HepG2 (cell line): ENCODE data around the gene TACC3. TPM values are rescaled to one million over a fixed set of nuclear protein-coding genes. Genes with fewer than 3 reads are reported as not detected.

ENCODE experiments used
- EEA1 ChIP-seq: sonication (generic); formaldehyde crosslinking; IDR thresholded peaks from 2 replicates; pipeline ENCODE4 v1.5.1; 2020; ENCODE audit warnings: mild to moderate bottlenecking, missing genetic modification reagents, borderline replicate concordance
- MBD4 ChIP-seq: IDR thresholded peaks from 2 replicates; pipeline ENCODE4 v1.6.1; 2012; ENCODE audit warnings: low read length, inconsistent platforms, borderline replicate concordance
- SMAD3 ChIP-seq: sonication (generic); formaldehyde crosslinking; IDR thresholded peaks from 2 replicates; pipeline ENCODE4 v1.4.0; 2020; ENCODE audit warnings: missing genetic modification reagents
- STAG1 ChIP-seq: sonication (generic); formaldehyde crosslinking; IDR thresholded peaks from 2 replicates; pipeline ENCODE4 v1.4.0; 2020; ENCODE audit warnings: missing genetic modification reagents
- XRCC5 ChIP-seq: fragments of 200-400 bp; formaldehyde crosslinking; optimal IDR thresholded peaks from 2 replicates; pipeline ENCODE3; 2017; ENCODE audit warnings: mild to moderate bottlenecking, low read length
- ZFP36L1 ChIP-seq: sonication (generic); formaldehyde crosslinking; IDR thresholded peaks from 2 replicates; pipeline ENCODE4 v1.8.0; 2022; ENCODE audit warnings: mild to moderate bottlenecking, missing genetic modification reagents, moderate library complexity
- ZNF17 ChIP-seq: sonication (generic); formaldehyde crosslinking; IDR thresholded peaks from 2 replicates; pipeline ENCODE4 v1.5.0; 2020; ENCODE audit warnings: mild to moderate bottlenecking, missing genetic modification reagents
- ZNF382 ChIP-seq: sonication (generic); formaldehyde crosslinking; IDR thresholded peaks from 2 replicates; pipeline ENCODE4 v1.5.0; 2020; ENCODE audit warnings: missing genetic modification reagents, mild to moderate bottlenecking, borderline replicate concordance
- ZNF567 ChIP-seq: sonication (generic); formaldehyde crosslinking; IDR thresholded peaks from 2 replicates; pipeline ENCODE4 v1.8.1; 2023; ENCODE audit warnings: mild to moderate bottlenecking, missing genetic modification reagents, borderline replicate concordance
- ZNF616 ChIP-seq: sonication (generic); formaldehyde crosslinking; IDR thresholded peaks from 2 replicates; pipeline ENCODE4 v1.5.0; 2020; ENCODE audit warnings: low read depth, mild to moderate bottlenecking, missing genetic modification reagents
- ZNF777 ChIP-seq: sonication (generic); formaldehyde crosslinking; IDR thresholded peaks from 2 replicates; pipeline ENCODE4 v1.4.0; 2020; ENCODE audit warnings: missing genetic modification reagents
- ZSCAN21 ChIP-seq: sonication (generic); formaldehyde crosslinking; IDR thresholded peaks from 2 replicates; pipeline ENCODE4 v1.8.0; 2022; ENCODE audit warnings: mild to moderate bottlenecking, missing genetic modification reagents, moderate library complexity, borderline replicate concordance
- polyA plus RNA-seq, 8 experiments: library from polyadenylated mRNA; depleted of rRNA in 3 of 8; stranded (reverse) in 7 of 8; unstranded in 1 of 8; fragments of >200 nt; fragmentation: Illumina TruSeq in 4 of 8; extraction: Trizol in 4 of 8; gene quantifications; 2 replicates each; pipeline versions ENCODE4 v1.2.1 to v1.2.3, GENCODE V29; 2011 to 2016; ENCODE audit warnings: low read depth in 4 of 8, missing spikeins in 1 of 8, mixed read lengths in 1 of 8; ENCODE audit not compliant: insufficient read depth in 1 of 8
- total RNA-seq, 5 experiments: library from RNA; depleted of rRNA; stranded (reverse); fragments of >200 nt; fragmentation: Illumina TruSeq; extraction: Trizol; gene quantifications; 2 replicates each; pipeline ENCODE4 v1.2.3, GENCODE V29; 2016; ENCODE audit warnings: low read depth in 1 of 5
- TF ChIP-seq, protein P1 (sequence below): IDR thresholded peaks from 2 replicates; pipeline ENCODE4 v1.6.1; 2016; ENCODE audit warnings: low read depth, missing genetic modification reagents, missing compliant biosample characterization
- TF ChIP-seq, protein P2 (sequence below): fragments of 450-650 bp; IDR thresholded peaks from 2 replicates; pipeline ENCODE4 v1.6.1; 2016
- TF ChIP-seq, protein P3 (sequence below): sonication (generic); formaldehyde crosslinking; IDR thresholded peaks from 2 replicates; pipeline ENCODE4 v1.4.0; 2020; ENCODE audit warnings: missing genetic modification reagents
- TF ChIP-seq, protein P4 (sequence below): sonication (generic); formaldehyde crosslinking; IDR thresholded peaks from 2 replicates; pipeline ENCODE4 v1.4.0; 2020; ENCODE audit warnings: missing genetic modification reagents, borderline replicate concordance

The TACC3 gene
- total and polyA plus RNA-seq, 2 of the 13 experiments (the other 11 are each of a cell fraction or from before 2014, with no cell fraction given) = 20.3 to 21.2 TPM

DNA sequence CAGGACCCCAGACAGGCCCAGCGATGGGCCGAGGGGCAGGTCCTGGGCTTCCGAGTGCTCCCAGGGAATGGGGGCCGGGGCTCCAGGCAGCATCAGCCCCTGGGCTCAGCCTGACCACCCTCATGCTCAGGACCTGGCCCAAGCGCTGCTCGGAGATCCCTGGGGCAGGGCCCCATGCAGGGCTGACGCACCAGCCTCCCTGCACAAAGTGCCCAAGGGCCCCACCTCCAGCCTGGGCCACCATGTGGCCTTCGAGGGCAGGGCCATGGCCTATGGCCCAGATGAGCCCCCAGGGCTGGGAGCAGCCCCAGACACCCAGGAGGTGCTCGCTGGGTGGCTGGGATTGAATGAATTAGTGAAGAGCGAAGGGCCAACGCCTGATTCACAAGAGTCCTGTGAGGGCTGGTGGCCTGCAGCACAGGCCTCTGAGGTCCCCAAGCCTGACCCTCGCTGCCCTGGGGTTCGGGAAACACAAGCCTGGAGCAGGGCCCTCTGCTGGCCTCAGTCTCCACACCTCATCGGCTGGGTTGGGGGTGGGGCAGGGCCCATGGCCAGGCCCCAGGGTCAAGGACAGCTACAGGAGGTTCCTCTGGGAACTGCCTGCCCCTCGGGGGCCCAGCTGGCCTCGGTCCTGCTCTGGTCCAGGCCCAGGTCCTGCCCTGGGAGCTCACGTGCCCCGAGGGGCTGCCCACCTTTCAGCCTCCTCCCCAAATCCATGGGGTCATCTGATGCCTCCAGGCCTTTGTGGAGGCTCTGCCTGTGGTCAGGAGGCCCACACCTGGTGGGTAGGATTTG, 58.5 kb downstream of the TACC3 start (continued):
- TF ChIP-seq, protein P1, sequence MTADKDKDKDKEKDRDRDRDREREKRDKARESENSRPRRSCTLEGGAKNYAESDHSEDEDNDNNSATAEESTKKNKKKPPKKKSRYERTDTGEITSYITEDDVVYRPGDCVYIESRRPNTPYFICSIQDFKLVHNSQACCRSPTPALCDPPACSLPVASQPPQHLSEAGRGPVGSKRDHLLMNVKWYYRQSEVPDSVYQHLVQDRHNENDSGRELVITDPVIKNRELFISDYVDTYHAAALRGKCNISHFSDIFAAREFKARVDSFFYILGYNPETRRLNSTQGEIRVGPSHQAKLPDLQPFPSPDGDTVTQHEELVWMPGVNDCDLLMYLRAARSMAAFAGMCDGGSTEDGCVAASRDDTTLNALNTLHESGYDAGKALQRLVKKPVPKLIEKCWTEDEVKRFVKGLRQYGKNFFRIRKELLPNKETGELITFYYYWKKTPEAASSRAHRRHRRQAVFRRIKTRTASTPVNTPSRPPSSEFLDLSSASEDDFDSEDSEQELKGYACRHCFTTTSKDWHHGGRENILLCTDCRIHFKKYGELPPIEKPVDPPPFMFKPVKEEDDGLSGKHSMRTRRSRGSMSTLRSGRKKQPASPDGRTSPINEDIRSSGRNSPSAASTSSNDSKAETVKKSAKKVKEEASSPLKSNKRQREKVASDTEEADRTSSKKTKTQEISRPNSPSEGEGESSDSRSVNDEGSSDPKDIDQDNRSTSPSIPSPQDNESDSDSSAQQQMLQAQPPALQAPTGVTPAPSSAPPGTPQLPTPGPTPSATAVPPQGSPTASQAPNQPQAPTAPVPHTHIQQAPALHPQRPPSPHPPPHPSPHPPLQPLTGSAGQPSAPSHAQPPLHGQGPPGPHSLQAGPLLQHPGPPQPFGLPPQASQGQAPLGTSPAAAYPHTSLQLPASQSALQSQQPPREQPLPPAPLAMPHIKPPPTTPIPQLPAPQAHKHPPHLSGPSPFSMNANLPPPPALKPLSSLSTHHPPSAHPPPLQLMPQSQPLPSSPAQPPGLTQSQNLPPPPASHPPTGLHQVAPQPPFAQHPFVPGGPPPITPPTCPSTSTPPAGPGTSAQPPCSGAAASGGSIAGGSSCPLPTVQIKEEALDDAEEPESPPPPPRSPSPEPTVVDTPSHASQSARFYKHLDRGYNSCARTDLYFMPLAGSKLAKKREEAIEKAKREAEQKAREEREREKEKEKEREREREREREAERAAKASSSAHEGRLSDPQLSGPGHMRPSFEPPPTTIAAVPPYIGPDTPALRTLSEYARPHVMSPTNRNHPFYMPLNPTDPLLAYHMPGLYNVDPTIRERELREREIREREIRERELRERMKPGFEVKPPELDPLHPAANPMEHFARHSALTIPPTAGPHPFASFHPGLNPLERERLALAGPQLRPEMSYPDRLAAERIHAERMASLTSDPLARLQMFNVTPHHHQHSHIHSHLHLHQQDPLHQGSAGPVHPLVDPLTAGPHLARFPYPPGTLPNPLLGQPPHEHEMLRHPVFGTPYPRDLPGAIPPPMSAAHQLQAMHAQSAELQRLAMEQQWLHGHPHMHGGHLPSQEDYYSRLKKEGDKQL (CRISPR knock-in tag) = peak; percentile 66
- TF ChIP-seq ZNF567 (peak; percentile 63; the same call in 1 of the 2 replicates), ZSCAN21 (CRISPR knock-in tag) (peak; percentile 90), STAG1 (CRISPR knock-in tag) (peak; percentile 53), XRCC5 (no peak), ZFP36L1 (0 out of 2 replicates have a peak, but pooled peaks have one; percentile 66), SMAD3 (CRISPR knock-in tag) (no peak), MBD4 (no peak), ZNF616 (CRISPR knock-in tag) (no peak), ZNF382 (CRISPR knock-in tag) (no peak), EEA1 (CRISPR knock-in tag) (no peak), ZNF17 (no peak), ZNF777 (CRISPR knock-in tag) (peak; percentile 54; the same call in 1 of the 2 replicates)
- TF ChIP-seq, protein P2, sequence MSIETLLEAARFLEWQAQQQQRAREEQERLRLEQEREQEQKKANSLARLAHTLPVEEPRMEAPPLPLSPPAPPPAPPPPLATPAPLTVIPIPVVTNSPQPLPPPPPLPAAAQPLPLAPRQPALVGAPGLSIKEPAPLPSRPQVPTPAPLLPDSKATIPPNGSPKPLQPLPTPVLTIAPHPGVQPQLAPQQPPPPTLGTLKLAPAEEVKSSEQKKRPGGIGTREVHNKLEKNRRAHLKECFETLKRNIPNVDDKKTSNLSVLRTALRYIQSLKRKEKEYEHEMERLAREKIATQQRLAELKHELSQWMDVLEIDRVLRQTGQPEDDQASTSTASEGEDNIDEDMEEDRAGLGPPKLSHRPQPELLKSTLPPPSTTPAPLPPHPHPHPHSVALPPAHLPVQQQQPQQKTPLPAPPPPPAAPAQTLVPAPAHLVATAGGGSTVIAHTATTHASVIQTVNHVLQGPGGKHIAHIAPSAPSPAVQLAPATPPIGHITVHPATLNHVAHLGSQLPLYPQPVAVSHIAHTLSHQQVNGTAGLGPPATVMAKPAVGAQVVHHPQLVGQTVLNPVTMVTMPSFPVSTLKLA = no peak
- TF ChIP-seq, protein P3, sequence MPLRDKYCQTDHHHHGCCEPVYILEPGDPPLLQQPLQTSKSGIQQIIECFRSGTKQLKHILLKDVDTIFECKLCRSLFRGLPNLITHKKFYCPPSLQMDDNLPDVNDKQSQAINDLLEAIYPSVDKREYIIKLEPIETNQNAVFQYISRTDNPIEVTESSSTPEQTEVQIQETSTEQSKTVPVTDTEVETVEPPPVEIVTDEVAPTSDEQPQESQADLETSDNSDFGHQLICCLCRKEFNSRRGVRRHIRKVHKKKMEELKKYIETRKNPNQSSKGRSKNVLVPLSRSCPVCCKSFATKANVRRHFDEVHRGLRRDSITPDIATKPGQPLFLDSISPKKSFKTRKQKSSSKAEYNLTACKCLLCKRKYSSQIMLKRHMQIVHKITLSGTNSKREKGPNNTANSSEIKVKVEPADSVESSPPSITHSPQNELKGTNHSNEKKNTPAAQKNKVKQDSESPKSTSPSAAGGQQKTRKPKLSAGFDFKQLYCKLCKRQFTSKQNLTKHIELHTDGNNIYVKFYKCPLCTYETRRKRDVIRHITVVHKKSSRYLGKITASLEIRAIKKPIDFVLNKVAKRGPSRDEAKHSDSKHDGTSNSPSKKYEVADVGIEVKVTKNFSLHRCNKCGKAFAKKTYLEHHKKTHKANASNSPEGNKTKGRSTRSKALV (CRISPR knock-in tag) = peak; percentile 65
- TF ChIP-seq, protein P4, sequence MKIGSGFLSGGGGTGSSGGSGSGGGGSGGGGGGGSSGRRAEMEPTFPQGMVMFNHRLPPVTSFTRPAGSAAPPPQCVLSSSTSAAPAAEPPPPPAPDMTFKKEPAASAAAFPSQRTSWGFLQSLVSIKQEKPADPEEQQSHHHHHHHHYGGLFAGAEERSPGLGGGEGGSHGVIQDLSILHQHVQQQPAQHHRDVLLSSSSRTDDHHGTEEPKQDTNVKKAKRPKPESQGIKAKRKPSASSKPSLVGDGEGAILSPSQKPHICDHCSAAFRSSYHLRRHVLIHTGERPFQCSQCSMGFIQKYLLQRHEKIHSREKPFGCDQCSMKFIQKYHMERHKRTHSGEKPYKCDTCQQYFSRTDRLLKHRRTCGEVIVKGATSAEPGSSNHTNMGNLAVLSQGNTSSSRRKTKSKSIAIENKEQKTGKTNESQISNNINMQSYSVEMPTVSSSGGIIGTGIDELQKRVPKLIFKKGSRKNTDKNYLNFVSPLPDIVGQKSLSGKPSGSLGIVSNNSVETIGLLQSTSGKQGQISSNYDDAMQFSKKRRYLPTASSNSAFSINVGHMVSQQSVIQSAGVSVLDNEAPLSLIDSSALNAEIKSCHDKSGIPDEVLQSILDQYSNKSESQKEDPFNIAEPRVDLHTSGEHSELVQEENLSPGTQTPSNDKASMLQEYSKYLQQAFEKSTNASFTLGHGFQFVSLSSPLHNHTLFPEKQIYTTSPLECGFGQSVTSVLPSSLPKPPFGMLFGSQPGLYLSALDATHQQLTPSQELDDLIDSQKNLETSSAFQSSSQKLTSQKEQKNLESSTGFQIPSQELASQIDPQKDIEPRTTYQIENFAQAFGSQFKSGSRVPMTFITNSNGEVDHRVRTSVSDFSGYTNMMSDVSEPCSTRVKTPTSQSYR = peak; percentile 98
